Smooth muscle cell (in vitro differentiated cells): Measurements from ENCODE around the gene FAM78A. TPM values are rescaled to one million over a fixed set of nuclear protein-coding genes. Genes with fewer than 3 reads are reported as not detected.
A peak's percentile ranks its signal among the peaks of the same experiment; 100 is the strongest.

Experiments
- DNase-seq: peaks from one replicate; lab custom pipeline; 2025; ENCODE audit not compliant: unreplicated experiment; lab: John Stamatoyannopoulos, UW
- H2AFZ ChIP-seq: fragments of 200-600 bp; sonication (generic); 2 replicates; pipeline ENCODE4 v1.6.0; 2016; ENCODE audit warnings: antibody characterized with exemption, low read depth, mild to moderate bottlenecking
- H3F3A ChIP-seq: fragments of 200-600 bp; sonication (generic); 2 replicates; pipeline ENCODE4 v1.6.0; 2017; ENCODE audit warnings: antibody characterized with exemption, low read depth
- H3K27ac ChIP-seq: fragments of 200-600 bp; sonication (generic); 2 replicates; pipeline ENCODE4 v1.5.1; 2016; ENCODE audit warnings: low read depth, mild to moderate bottlenecking
- H3K27me3 ChIP-seq: fragments of 200-600 bp; sonication (generic); 2 replicates; pipeline ENCODE4 v1.6.1; 2016; ENCODE audit warnings: low read depth, mild to moderate bottlenecking
- H3K36me3 ChIP-seq: fragments of 200-600 bp; sonication (generic); 2 replicates; pipeline ENCODE4 v1.5.1; 2016; ENCODE audit warnings: low read depth
- H3K4me1 ChIP-seq: fragments of 200-600 bp; sonication (generic); 2 replicates; pipeline ENCODE4 v1.5.1; 2016; ENCODE audit warnings: low read depth
- H3K4me2 ChIP-seq: fragments of 200-600 bp; sonication (generic); 2 replicates; pipeline ENCODE4 v1.6.0; 2016; ENCODE audit warnings: mild to moderate bottlenecking
- H3K4me3 ChIP-seq: fragments of 200-600 bp; sonication (generic); 2 replicates; pipeline ENCODE4 v1.5.1; 2016; ENCODE audit warnings: mild to moderate bottlenecking
- H3K79me2 ChIP-seq: fragments of 200-600 bp; sonication (generic); 2 replicates; pipeline ENCODE4 v1.6.0; 2016; ENCODE audit warnings: low read depth, mild to moderate bottlenecking
- H3K9ac ChIP-seq: fragments of 200-600 bp; sonication (generic); 2 replicates; pipeline ENCODE4 v1.6.0; 2016; ENCODE audit warnings: low read depth
- H3K9me3 ChIP-seq: fragments of 200-600 bp; sonication (generic); replicated peaks from 2 replicates; pipeline ENCODE4 v1.5.1; 2016; ENCODE audit warnings: low read depth
- H4K20me1 ChIP-seq: fragments of 200-600 bp; sonication (generic); 2 replicates; pipeline ENCODE4 v1.6.0; 2016; ENCODE audit warnings: low read depth
- WGBS: methylation state at CpG from one replicate; pipeline ENCODE4 v1.1.7; 2016; ENCODE audit warnings: low lambda C conversion rate; 5-methylcytosine and 5-hydroxymethylcytosine counted together
- polyA plus RNA-seq: library from polyadenylated mRNA; unstranded; fragments of >200 nt; fragmentation: Nextera tagmentation; extraction: Ambion mirVana; gene quantifications from 2 replicates; pipeline ENCODE4 v1.2.1, GENCODE V29; 2016
- total RNA-seq: library from RNA; depleted of rRNA; stranded (reverse); fragments of >200 nt; gene quantifications from 2 replicates; pipeline ENCODE4 v1.2.3, GENCODE V29; 2014
- TF ChIP-seq, protein P1 (sequence below): fragments of 200-600 bp; sonication (generic); IDR thresholded peaks from 2 replicates; pipeline ENCODE4 v1.5.1; 2017; ENCODE audit warnings: borderline replicate concordance, mild to moderate bottlenecking, antibody characterized with exemption; ENCODE audit not compliant: insufficient read depth, poor library complexity, severe bottlenecking

Gene FAM78A
- total and polyA plus RNA-seq, 2 experiments from 2014 or later: 3.6 to 4.2 TPM

GRCh38 chr9:131255676-131256197, 20.6 kb downstream of the FAM78A start:
- 91% methylated on average over 8 of the region's 8 CpGs for WGBS
- H3K4me2 ChIP-seq: peak overlapping the region; percentile 34

DNA sequence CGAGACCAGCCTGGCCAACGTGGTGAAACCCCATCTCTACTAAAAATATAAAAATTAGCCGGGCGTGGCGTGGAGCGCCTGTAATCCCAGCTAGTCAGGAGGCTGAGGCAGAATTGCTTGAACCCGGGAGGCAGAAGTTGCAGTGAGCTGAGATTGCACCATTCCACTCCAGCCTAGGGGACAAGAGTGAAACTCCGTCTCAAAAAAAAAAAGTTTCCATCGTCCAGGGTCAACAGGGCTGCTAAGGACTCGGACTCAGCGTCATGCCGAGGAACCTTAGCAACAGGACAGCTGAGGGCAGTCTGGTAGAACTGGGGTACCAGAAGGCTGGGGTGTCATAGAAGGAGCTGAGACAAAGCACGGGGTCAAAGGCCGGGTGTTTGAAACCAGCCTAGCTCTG, 21.7 kb downstream of the FAM78A start:
- Histone ChIP-seq H3K9me3 (no peaks in the 10 kb centered on the region), H3K4me3 (no peak overlapping the region), H3K9ac (no peak overlapping the region), H3K27ac (peak overlapping the region; percentile 88), H3F3A (peaks cover 3% of the 10 kb centered on the region), H3K79me2 (no peaks in the 10 kb centered on the region), H4K20me1 (no peaks in the 10 kb centered on the region), H3K4me2 (no peak overlapping the region), H2AFZ (no peak overlapping the region), H3K36me3 (no peaks in the 10 kb centered on the region), H3K27me3 (no peaks in the 10 kb centered on the region), H3K4me1 (no peaks in the 10 kb centered on the region)
- 81% methylated on average over 14 of the region's 14 CpGs for WGBS
- DNase-seq: no peak
- TF ChIP-seq, protein P1, sequence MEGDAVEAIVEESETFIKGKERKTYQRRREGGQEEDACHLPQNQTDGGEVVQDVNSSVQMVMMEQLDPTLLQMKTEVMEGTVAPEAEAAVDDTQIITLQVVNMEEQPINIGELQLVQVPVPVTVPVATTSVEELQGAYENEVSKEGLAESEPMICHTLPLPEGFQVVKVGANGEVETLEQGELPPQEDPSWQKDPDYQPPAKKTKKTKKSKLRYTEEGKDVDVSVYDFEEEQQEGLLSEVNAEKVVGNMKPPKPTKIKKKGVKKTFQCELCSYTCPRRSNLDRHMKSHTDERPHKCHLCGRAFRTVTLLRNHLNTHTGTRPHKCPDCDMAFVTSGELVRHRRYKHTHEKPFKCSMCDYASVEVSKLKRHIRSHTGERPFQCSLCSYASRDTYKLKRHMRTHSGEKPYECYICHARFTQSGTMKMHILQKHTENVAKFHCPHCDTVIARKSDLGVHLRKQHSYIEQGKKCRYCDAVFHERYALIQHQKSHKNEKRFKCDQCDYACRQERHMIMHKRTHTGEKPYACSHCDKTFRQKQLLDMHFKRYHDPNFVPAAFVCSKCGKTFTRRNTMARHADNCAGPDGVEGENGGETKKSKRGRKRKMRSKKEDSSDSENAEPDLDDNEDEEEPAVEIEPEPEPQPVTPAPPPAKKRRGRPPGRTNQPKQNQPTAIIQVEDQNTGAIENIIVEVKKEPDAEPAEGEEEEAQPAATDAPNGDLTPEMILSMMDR: no peak

More at GRCh38 chr9:131255676-131256197, 20.6 kb downstream of the FAM78A start:
- Histone ChIP-seq H3K36me3 (no peaks in the 10 kb centered on the region), H3K4me1 (no peaks in the 10 kb centered on the region), H3K9me3 (no peaks in the 10 kb centered on the region), H3K27me3 (no peaks in the 10 kb centered on the region), H3K9ac (no peak overlapping the region), H3K4me3 (no peak overlapping the region), H3K79me2 (no peaks in the 10 kb centered on the region), H4K20me1 (no peaks in the 10 kb centered on the region), H3K27ac (peak overlapping the region; percentile 88), H3F3A (peaks cover 3% of the 10 kb centered on the region), H2AFZ (no peak overlapping the region)
- DNase-seq: no peak
- TF ChIP-seq, protein P1: no peak

DNA sequence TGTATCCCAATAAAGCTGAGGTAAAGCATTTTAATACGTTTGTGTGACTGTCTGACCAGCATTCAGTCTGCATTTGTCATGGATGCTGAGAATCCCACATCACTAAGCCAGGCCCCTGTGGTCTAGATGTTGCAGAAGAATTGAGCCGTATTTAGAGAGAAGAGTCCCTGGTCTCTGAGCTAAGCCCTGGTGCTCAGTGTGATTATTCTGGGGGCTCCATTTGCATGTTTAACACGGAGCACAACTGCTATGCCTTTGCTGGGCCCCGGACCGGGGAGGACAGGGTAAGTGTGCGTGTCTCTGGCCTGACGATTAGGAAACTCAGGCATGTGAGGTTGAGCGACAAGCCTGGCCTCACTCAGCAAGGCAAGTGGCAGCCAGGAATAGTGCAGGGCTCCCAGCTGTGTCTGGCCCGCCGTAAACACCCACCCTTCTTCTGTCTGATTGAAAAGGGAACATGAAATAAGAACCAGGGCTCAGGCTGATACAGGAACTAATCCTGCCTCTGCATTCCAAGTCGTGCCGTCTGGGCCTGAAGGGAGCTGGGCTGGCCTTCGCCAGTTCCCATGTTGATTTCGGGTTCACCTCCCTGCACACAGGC, 22.3 kb downstream of the FAM78A start:
- Histone ChIP-seq H3K4me2 (no peak overlapping the region), H3K9me3 (no peaks in the 10 kb centered on the region), H2AFZ (no peak overlapping the region), H3K4me3 (no peak overlapping the region), H3K36me3 (no peaks in the 10 kb centered on the region), H4K20me1 (no peaks in the 10 kb centered on the region), H3K27me3 (no peaks in the 10 kb centered on the region), H3K79me2 (no peaks in the 10 kb centered on the region), H3K4me1 (no peaks in the 10 kb centered on the region), H3K9ac (no peak overlapping the region), H3K27ac (peak overlapping the region; percentile 88), H3F3A (peaks cover 3% of the 10 kb centered on the region)
- WGBS: 21% methylated on average over 14 of the region's 14 CpGs
- DNase-seq: peak; percentile 56
- TF ChIP-seq, protein P1: no peak

DNA sequence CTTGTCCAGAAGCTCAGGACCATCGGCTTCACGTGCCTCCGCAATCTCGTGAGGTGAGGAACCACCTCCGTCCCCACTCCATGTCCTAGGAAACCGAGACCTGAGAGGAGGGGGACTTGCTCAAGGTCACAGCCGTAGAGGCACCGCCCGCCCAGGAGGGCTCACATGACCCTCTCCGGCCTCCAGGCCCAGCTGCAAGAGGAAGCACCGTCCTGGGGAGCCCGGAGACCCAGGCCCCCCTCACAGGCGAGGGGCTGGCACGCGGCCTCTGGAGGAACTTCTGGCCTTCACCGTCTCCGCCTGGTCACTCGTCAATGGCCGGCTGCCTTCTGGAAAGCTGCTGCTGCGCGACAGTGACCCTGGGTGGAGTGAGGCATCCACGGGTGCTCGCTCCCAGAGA, 24.2 kb downstream of the FAM78A start:
- H3K4me1 ChIP-seq: no peaks in the 10 kb centered on the region
- H3K27me3 ChIP-seq: no peaks in the 10 kb centered on the region
- WGBS: 97% methylated on average over 23 of the region's 23 CpGs
- no peaks in the 10 kb centered on the region for H3K36me3 ChIP-seq
- no peak overlapping the region for H3K9ac ChIP-seq
- no peak overlapping the region for H3K4me2 ChIP-seq
- no peak for DNase-seq
- no peak overlapping the region for H3K4me3 ChIP-seq
- H3F3A ChIP-seq: peaks cover 3% of the 10 kb centered on the region
- no peaks in the 10 kb centered on the region for H3K9me3 ChIP-seq
- H3K79me2 ChIP-seq: no peaks in the 10 kb centered on the region
- no peak overlapping the region for H2AFZ ChIP-seq
- H3K27ac ChIP-seq: no peak overlapping the region
- TF ChIP-seq, protein P1: no peak
- H4K20me1 ChIP-seq: no peaks in the 10 kb centered on the region
